ENCODE data around the gene FEM1C. TPM values are rescaled to one million over a fixed set of nuclear protein-coding genes. Genes with fewer than 3 reads are reported as not detected.

The FEM1C gene
- total RNA-seq, 1 donor from 2014 or later: 11.1 TPM

GRCh38 chr5:115510145-115510645 is 34.4 kb downstream of the FEM1C start:
- no peak for DNase-seq (ENCODE audit: low spot score in 2 of 2)
- no peaks in the 10 kb centered on the region for H3K27me3 ChIP-seq

DNA sequence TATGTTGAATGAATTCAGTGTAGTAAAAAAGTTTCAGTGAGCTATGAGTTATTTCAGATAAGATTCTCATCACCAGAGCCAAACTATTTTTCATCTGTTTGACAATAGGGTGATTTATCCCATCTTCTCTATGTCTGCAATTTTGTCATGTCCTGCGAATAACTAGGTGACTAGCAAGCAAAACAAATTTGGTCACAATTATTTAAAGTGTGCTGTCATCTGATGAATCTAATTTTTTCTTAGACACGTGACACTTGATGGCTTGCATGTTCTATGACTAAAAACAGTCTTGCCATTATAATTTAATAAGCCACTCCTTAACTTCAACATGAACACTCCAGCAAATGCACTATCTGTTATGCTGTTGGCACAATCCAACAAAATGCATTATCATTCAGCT is 35.0 kb downstream of the FEM1C start:
- intact Hi-C loops (cut with DNase I): no loop called here
- no peak overlapping the region for H3K4me3 ChIP-seq
- DNase-seq (ENCODE audit: low spot score in 2 of 2): no peak
- no peaks in the 10 kb centered on the region for H3K36me3 ChIP-seq
- no peak overlapping the region for H3K27ac ChIP-seq
- TF ChIP-seq, protein P1, sequence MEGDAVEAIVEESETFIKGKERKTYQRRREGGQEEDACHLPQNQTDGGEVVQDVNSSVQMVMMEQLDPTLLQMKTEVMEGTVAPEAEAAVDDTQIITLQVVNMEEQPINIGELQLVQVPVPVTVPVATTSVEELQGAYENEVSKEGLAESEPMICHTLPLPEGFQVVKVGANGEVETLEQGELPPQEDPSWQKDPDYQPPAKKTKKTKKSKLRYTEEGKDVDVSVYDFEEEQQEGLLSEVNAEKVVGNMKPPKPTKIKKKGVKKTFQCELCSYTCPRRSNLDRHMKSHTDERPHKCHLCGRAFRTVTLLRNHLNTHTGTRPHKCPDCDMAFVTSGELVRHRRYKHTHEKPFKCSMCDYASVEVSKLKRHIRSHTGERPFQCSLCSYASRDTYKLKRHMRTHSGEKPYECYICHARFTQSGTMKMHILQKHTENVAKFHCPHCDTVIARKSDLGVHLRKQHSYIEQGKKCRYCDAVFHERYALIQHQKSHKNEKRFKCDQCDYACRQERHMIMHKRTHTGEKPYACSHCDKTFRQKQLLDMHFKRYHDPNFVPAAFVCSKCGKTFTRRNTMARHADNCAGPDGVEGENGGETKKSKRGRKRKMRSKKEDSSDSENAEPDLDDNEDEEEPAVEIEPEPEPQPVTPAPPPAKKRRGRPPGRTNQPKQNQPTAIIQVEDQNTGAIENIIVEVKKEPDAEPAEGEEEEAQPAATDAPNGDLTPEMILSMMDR (IDR thresholded peaks at IDR 0.05): no peak
- H3K27me3 ChIP-seq: no peaks in the 10 kb centered on the region
- no peaks in the 10 kb centered on the region for H3K4me1 ChIP-seq
- no peaks in the 10 kb centered on the region for H3K9me3 ChIP-seq

More at GRCh38 chr5:115510145-115510645, 34.4 kb downstream of the FEM1C start:
- Histone ChIP-seq H3K36me3 (no peaks in the 10 kb centered on the region), H3K9me3 (no peaks in the 10 kb centered on the region), H3K4me3 (no peak overlapping the region), H3K27ac (no peak overlapping the region), H3K4me1 (no peaks in the 10 kb centered on the region)
- TF ChIP-seq, protein P1 (IDR thresholded peaks at IDR 0.05): no peak
- intact Hi-C loops (cut with DNase I): no loop called here

GRCh38 chr5:115507681-115508080 is 36.9 kb downstream of the FEM1C start:
- no peak for DNase-seq (ENCODE audit: low spot score in 2 of 2)
- Histone ChIP-seq H3K4me3 (no peak overlapping the region), H3K27me3 (no peaks in the 10 kb centered on the region), H3K27ac (no peak overlapping the region), H3K36me3 (no peaks in the 10 kb centered on the region), H3K4me1 (no peaks in the 10 kb centered on the region), H3K9me3 (no peaks in the 10 kb centered on the region)
- TF ChIP-seq, protein P1 (IDR thresholded peaks at IDR 0.05): no peak
- intact Hi-C loops (cut with DNase I): no loop called here

DNA sequence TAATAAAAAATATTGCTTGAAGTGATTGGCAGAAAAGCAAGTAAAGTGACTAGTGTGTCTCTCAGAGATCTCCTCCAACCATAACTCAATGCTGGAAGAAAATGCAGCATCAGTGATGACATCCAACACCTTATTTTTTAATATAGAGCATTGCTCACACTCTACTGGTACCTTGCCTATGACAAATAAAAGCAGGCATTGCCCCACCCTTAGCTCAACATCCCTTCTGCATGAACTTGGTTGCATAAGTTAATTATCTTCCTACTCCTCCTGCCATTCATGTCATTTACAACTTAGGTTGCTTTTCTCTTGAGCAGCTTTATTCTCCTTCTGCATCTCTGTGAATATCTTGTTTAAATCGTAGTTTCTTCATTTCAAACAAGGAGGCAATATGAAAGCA is 41.2 kb downstream of the FEM1C start:
- Histone ChIP-seq H3K27me3 (no peaks in the 10 kb centered on the region), H3K4me3 (no peak overlapping the region), H3K27ac (no peak overlapping the region), H3K36me3 (no peaks in the 10 kb centered on the region), H3K4me1 (no peaks in the 10 kb centered on the region), H3K9me3 (no peaks in the 10 kb centered on the region)
- DNase-seq (ENCODE audit: low spot score in 2 of 2): no peak
- TF ChIP-seq, protein P1 (IDR thresholded peaks at IDR 0.05): no peak
- intact Hi-C loops (cut with DNase I): no loop called here

DNA sequence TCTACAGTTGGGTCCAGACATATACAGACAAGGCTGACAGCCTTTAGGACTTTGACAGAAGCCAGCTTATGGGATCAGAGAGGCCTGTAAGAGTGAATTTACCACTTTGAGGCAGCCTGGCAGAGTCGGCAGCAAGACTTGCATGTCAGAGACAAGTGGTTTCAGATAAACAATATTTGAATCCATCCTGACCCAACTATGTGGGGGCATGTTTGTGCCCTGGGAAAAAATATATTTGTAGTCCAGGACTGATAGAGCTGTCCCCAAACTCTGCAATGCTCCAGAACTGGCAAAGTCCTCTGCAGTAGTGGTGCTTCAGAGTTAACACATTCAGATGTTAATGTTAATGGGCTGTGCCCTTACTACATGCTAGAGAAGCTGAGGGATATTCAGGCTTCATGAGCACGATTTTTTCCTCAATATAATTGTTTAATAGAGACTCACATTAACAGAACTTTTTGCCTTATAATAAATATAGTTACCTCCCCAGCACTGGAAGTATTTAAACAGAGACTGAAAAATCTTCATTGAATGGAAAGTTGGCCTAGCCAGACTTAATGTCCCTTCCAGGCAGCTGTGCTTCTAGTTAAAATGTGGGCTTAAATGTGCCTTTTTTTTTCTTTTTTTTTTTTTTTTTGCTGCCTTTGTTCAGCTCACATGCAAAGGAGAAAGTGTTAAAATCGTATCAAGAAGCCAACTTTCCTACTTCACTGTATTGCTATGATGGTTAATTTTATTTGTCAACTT is 42.9 kb downstream of the FEM1C start:
- no peaks in the 10 kb centered on the region for H3K27me3 ChIP-seq
- H3K4me1 ChIP-seq: no peaks in the 10 kb centered on the region
- no peaks in the 10 kb centered on the region for H3K9me3 ChIP-seq
- H3K4me3 ChIP-seq: no peak overlapping the region
- H3K27ac ChIP-seq: no peak overlapping the region
- no peak for DNase-seq (ENCODE audit: low spot score in 2 of 2)
- H3K36me3 ChIP-seq: no peaks in the 10 kb centered on the region
- intact Hi-C loops (cut with DNase I): no loop called here
- TF ChIP-seq, protein P1 (IDR thresholded peaks at IDR 0.05): no peak

Data from ascending aorta (tissue), 2 donors.